HFFc6 (cell line): Measurements from ENCODE around the gene COL8A1. TPM values are rescaled to one million over a fixed set of nuclear protein-coding genes. Genes with fewer than 3 reads are reported as not detected.
A peak's percentile ranks its signal among the peaks of the same experiment; 100 is the strongest.

Experiments used
- DNase-seq: peaks from one replicate; pipeline ENCODE4 v3.0.0-alpha.2; 2018
- H3K27ac Mint-ChIP-seq: 2 replicates; pipeline ENCODE4 v1.8.0; 2020; ENCODE audit warnings: mild to moderate bottlenecking, mixed read lengths
- H3K27me3 Mint-ChIP-seq: 2 replicates; pipeline ENCODE4 v1.8.0; 2021; ENCODE audit warnings: mild to moderate bottlenecking, moderate library complexity, mixed read lengths; ENCODE audit not compliant: insufficient read depth
- H3K36me3 Mint-ChIP-seq: 2 replicates; pipeline ENCODE4 v1.8.0; 2021; ENCODE audit warnings: low read depth, mixed read lengths
- H3K4me1 Mint-ChIP-seq: 2 replicates; pipeline ENCODE4 v1.8.0; 2020; ENCODE audit warnings: low read depth, mixed read lengths
- H3K4me3 Mint-ChIP-seq: 2 replicates; pipeline ENCODE4 v1.8.0; 2020; ENCODE audit warnings: mild to moderate bottlenecking, moderate library complexity, mixed read lengths
- H3K9me3 Mint-ChIP-seq: 2 replicates; pipeline ENCODE4 v1.8.0; 2020; ENCODE audit warnings: mild to moderate bottlenecking, mixed read lengths
- CTCF ChIP-seq: fragments of 200-600 bp; sonication (generic); IDR thresholded peaks from 2 replicates; pipeline ENCODE4 v1.5.0; 2021; ENCODE audit warnings: antibody characterized with exemption, mild to moderate bottlenecking
- total RNA-seq, 6 experiments: library from RNA; stranded (reverse); fragmentation: NEBNext Ultra II Directional; extraction: Animal tissue kit (Norgen Biotek cat#: 25700); gene quantifications; 2 replicates in 1 of 6; 3 replicates in 5 of 6; pipeline ENCODE4 v1.2.3, GENCODE V29; 2021

COL8A1 gene
- total RNA-seq, 6 experiments from 2014 or later = 27.3 to 88.7 (median 30.1) TPM

DNA sequence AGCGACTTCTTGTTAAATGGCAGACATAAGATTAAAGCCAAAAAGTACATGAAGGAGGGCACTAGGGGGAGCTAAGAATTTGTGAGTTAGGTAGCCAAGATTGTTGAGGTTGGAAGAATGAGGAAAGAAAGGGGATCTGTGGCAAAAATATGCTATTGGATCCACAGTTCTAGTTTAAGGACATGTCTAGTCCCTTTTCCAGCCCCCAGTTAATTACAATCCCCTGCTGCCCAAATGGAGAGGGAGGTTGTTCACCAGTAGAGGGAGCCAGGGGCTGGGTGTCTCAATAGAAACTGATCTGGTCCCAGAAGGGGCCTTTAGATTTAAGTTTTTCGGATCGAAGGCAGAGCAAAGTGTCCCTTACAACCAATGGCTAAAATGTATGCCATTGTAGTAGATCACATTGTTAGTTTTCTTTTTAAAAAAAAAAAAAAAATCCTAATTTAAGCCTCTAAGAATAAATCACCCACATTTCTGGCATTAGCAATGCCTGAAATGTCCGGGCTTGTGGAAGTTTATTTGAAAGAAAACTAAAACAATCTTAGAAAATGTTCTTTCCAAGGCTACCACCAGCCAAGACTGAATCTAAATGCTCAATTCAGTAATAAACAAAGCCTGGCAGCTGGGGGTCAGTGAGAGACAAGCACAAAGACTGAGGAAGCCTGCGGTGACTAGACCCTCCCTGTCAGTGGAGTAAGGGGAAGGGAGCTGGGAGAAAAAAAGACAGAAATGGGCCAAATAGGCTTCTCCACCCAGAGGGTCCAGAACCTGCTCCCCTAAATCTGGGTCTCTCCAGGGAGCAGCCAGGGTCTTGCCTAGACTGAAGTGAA, 7.1 kb downstream of the COL8A1 start:
- Mint-ChIP-seq H3K4me3 (no peak overlapping the region), H3K27me3 (no peaks in the 10 kb centered on the region; the same call in 1 of the 2 replicates), H3K9me3 (no peaks in the 10 kb centered on the region), H3K4me1 (peaks cover 88% of the 10 kb centered on the region), H3K27ac (peak overlapping the region; percentile 64), H3K36me3 (peaks cover 8% of the 10 kb centered on the region)
- peak; percentile 47 for DNase-seq
- peak; percentile 88 for TF ChIP-seq CTCF

DNA sequence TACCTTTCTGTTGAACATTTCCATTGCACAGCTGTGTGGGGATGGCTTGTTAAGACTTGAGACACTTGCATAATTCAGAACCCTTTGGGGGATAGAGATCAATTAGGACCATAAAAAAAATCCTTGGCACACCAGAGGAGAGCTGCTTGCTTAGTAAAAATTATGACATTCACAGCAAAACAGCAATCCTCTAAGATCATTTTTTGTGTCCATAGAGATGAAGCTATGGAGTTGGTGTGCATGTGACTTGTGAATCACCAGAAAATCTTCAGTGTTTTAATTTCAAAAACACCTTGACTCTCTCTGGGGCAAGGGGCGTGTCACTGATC, 7.7 kb downstream of the COL8A1 start:
- H3K36me3 Mint-ChIP-seq = peaks cover 8% of the 10 kb centered on the region
- no peak overlapping the region for H3K4me3 Mint-ChIP-seq
- no peaks in the 10 kb centered on the region; the same call in 1 of the 2 replicates for H3K27me3 Mint-ChIP-seq
- peaks cover 87% of the 10 kb centered on the region for H3K4me1 Mint-ChIP-seq
- no peak for TF ChIP-seq CTCF
- no peak for DNase-seq
- H3K27ac Mint-ChIP-seq = no peak overlapping the region
- H3K9me3 Mint-ChIP-seq = no peaks in the 10 kb centered on the region

GRCh38 chr3:99647081-99647480, 8.7 kb downstream of the COL8A1 start:
- peak overlapping the region; percentile 90 for H3K27ac Mint-ChIP-seq
- peaks cover 8% of the 10 kb centered on the region for H3K36me3 Mint-ChIP-seq
- no peaks in the 10 kb centered on the region; the same call in 1 of the 2 replicates for H3K27me3 Mint-ChIP-seq
- no peak for TF ChIP-seq CTCF
- no peak overlapping the region for H3K4me3 Mint-ChIP-seq
- no peak for DNase-seq
- no peaks in the 10 kb centered on the region for H3K9me3 Mint-ChIP-seq
- peaks cover 87% of the 10 kb centered on the region for H3K4me1 Mint-ChIP-seq

DNA sequence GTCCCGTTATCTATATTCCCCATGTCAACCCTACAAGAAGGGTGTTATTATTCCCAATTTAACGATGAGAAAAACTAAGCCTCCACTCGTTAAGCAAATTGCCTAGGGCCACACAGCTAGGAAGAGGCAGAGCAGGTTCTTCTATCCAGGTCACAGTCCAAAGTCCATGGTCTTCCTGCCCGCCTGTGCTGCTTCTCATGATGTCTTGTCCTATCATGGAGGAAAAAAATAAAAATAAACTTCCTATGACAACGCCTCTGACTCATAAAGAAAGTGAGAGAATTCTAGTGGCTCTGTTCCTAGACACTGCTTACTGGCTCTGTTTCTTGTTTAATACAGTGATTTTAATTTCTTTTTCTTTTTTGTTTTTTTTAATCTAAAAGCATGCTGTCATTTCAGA, 9.7 kb downstream of the COL8A1 start:
- Mint-ChIP-seq H3K4me3 (peak overlapping the region; percentile 74), H3K27me3 (no peaks in the 10 kb centered on the region; the same call in 1 of the 2 replicates), H3K4me1 (peaks cover 92% of the 10 kb centered on the region), H3K9me3 (no peaks in the 10 kb centered on the region), H3K27ac (peak overlapping the region; percentile 90), H3K36me3 (peaks cover 8% of the 10 kb centered on the region)
- DNase-seq = peak; percentile 59
- TF ChIP-seq CTCF = no peak

GRCh38 chr3:99648516-99648915, 10.1 kb downstream of the COL8A1 start:
- TF ChIP-seq CTCF = no peak
- Mint-ChIP-seq H3K27ac (0 out of 2 replicates have a peak overlapping the region, but pooled peaks have one; percentile 90), H3K4me1 (peaks cover 93% of the 10 kb centered on the region), H3K4me3 (peak overlapping the region; percentile 74; the same call in 1 of the 2 replicates), H3K36me3 (peaks cover 12% of the 10 kb centered on the region), H3K9me3 (no peaks in the 10 kb centered on the region), H3K27me3 (no peaks in the 10 kb centered on the region; the same call in 1 of the 2 replicates)
- no peak for DNase-seq
